Measurements from ENCODE around the gene MBTPS1. TPM values are rescaled to one million over a fixed set of nuclear protein-coding genes. Genes with fewer than 3 reads are reported as not detected.

The MBTPS1 gene
- total RNA-seq, 2 experiments from 2014 or later: 29.6 to 30.2 TPM

DNA sequence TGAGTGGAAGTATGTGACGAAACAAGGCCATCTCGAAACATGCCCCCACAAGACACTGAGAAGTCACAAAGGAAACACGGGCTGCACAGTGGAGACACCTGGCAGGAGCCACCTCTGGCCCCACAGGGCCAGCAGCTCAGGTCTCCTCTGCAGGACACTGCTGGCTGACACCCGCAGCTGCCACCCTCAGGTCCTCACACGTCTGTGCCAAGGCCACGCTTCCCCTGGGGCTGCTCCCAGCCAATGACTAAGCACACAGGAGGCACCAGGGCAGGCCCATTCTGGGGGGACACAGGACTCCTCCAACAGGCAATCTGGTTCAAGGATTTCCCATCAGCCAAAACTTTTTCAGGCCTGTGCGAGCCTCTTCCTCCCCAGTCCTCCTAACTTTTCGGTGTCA lies 36.4 kb downstream of the MBTPS1 start:
- H3K27ac Mint-ChIP-seq: no peak overlapping the region
- H3K4me1 Mint-ChIP-seq: peaks cover 10% of the 10 kb centered on the region
- H3K9me3 Mint-ChIP-seq: no peaks in the 10 kb centered on the region
- no peaks in the 10 kb centered on the region for H3K27me3 Mint-ChIP-seq
- DNase-seq: no peak
- peaks cover 7% of the 10 kb centered on the region for H3K36me3 Mint-ChIP-seq
- no peak overlapping the region for H3K4me3 Mint-ChIP-seq

DNA sequence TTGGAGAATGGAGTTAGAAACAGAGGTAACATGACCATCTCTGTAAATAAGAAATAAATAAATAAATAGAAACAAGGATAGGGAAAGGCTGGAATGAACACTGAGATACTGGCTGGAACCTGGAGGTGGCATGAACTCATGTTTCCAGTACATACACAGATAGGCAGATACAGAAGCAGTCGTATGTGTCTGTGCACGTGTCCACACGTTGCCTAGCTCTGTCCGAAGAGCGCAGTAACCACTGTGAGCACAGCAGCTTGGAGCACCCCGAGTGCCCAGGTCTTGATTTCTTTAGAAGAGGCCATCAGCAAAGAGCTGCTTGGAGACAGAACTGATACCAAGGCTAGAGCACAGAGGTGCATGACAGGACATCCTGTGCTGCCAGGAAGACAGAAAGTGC lies 37.1 kb downstream of the MBTPS1 start:
- Mint-ChIP-seq H3K4me3 (no peak overlapping the region), H3K36me3 (peaks cover 7% of the 10 kb centered on the region), H3K27me3 (no peaks in the 10 kb centered on the region), H3K4me1 (peaks cover 3% of the 10 kb centered on the region), H3K27ac (no peak overlapping the region), H3K9me3 (no peaks in the 10 kb centered on the region)
- no peak for DNase-seq

DNA sequence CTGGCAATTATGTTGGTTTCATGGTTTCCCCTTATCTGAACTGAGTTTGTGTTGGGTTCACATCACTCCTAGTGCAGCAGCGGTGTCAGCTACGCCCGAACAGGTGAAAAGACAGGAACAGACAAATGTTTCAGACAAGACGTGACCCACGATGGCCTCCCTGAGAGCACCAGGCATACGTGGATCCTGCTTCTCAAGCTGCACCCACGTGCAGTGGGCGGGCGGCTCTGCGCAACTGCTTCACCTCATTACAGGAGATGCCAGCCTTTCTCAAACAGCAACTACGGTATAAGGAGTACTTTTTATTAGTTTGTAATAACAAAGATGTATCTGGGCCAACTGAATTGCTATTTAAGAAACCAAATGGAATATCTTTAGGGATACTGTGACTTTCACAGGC lies 41.4 kb downstream of the MBTPS1 start:
- DNase-seq: no peak

DNA sequence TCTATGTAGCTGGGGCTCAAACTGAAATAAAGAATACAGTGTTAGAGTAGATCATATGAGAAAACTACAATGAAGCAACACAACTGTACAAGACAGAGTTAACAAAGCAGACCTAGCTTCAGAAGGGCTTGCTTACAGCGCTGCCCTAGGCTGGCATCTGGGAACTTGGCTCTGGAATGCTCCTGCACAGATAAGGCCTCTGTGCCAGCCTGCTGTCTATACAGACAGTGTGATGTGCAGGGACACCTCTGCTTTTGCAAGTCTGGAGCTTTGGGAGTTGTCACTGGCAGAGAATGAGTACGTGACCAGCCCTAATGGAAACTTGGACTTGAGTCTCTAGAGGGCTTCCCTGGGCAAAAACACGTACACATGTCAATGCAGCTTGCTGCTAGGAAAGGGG lies 42.0 kb downstream of the MBTPS1 start:
- Mint-ChIP-seq H3K4me1 (no peaks in the 10 kb centered on the region), H3K4me3 (no peak overlapping the region), H3K27me3 (no peaks in the 10 kb centered on the region), H3K36me3 (peaks cover 7% of the 10 kb centered on the region), H3K9me3 (no peaks in the 10 kb centered on the region), H3K27ac (no peak overlapping the region)
- DNase-seq: no peak

More for the DNA sequence above, 41.4 kb downstream of the MBTPS1 start:
- Mint-ChIP-seq H3K9me3 (no peaks in the 10 kb centered on the region), H3K4me1 (peaks cover 2% of the 10 kb centered on the region), H3K36me3 (peaks cover 7% of the 10 kb centered on the region), H3K4me3 (no peak overlapping the region), H3K27me3 (no peaks in the 10 kb centered on the region), H3K27ac (no peak overlapping the region)

DNA sequence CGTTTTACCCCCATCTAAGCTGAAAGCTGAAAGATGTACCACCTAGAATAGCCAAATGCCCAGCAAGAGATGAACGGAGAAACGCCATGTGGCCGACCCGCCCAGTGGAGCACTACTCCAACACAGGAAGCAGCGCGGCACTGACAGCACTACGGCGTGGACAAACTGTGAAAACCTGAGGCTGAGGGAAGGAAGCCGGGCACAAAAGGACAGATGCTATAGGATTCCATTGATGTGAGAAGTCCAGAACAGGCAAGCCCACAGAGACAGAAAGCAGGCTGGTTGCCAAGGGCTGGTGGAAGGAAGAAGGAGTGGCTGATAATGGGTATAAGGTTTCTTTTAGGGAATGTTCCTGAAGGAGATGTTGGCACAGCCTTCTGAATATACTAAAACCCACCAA lies 44.7 kb downstream of the MBTPS1 start:
- H3K4me1 Mint-ChIP-seq: no peaks in the 10 kb centered on the region
- no peaks in the 10 kb centered on the region for H3K27me3 Mint-ChIP-seq
- H3K27ac Mint-ChIP-seq: no peak overlapping the region
- H3K36me3 Mint-ChIP-seq: peaks cover 17% of the 10 kb centered on the region
- no peaks in the 10 kb centered on the region for H3K9me3 Mint-ChIP-seq
- H3K4me3 Mint-ChIP-seq: no peak overlapping the region
- no peak for DNase-seq

DNA sequence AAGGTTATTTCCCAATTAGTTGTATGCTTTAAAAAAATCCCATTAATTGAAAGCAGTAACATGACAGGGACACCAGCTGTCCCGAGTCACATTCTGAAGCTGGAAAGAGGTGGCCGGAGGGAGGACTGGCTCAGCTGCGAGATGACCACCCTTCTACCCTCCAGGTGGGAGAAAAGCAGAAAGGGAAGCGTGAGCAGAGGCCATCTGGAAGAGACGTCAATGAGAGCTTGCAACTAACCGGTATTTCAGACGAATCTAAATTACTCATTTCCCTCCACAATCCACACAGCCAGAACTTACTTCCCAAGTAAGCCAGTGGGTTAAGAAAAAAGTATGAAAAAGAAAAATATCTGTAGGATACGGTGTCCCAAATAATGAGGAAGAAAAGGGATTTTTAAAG lies 45.6 kb downstream of the MBTPS1 start:
- H3K27ac Mint-ChIP-seq: no peak overlapping the region
- H3K27me3 Mint-ChIP-seq: no peaks in the 10 kb centered on the region
- peaks cover 18% of the 10 kb centered on the region for H3K36me3 Mint-ChIP-seq

DNA sequence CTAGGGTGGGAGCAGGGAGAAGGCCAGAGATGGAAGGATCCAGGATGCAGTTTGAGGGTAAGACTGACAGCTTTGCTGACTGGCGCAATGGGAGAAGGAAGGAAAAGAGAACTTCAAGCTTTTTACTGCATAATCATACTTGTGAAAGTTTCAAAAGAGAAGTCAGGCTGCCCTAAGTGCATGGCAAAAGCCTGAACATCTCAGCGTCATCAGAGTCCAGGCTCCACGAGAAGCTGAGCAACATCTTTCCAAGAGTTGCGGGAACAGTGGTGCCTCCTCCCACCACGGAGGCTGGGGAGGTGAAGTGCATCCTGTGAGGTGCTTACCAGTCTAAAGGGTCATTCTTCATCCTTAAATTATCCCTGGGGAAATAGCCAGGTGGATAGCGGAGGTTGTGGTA lies 47.2 kb downstream of the MBTPS1 start:
- H3K36me3 Mint-ChIP-seq: peaks cover 18% of the 10 kb centered on the region
- H3K4me3 Mint-ChIP-seq: no peak overlapping the region
- H3K4me1 Mint-ChIP-seq: no peaks in the 10 kb centered on the region
- no peaks in the 10 kb centered on the region for H3K9me3 Mint-ChIP-seq
- H3K27me3 Mint-ChIP-seq: no peaks in the 10 kb centered on the region
- H3K27ac Mint-ChIP-seq: no peak overlapping the region
- DNase-seq: no peak

More for the DNA sequence above, 45.6 kb downstream of the MBTPS1 start:
- Mint-ChIP-seq H3K9me3 (no peaks in the 10 kb centered on the region), H3K4me1 (no peaks in the 10 kb centered on the region), H3K4me3 (no peak overlapping the region)
- no peak for DNase-seq

DNA sequence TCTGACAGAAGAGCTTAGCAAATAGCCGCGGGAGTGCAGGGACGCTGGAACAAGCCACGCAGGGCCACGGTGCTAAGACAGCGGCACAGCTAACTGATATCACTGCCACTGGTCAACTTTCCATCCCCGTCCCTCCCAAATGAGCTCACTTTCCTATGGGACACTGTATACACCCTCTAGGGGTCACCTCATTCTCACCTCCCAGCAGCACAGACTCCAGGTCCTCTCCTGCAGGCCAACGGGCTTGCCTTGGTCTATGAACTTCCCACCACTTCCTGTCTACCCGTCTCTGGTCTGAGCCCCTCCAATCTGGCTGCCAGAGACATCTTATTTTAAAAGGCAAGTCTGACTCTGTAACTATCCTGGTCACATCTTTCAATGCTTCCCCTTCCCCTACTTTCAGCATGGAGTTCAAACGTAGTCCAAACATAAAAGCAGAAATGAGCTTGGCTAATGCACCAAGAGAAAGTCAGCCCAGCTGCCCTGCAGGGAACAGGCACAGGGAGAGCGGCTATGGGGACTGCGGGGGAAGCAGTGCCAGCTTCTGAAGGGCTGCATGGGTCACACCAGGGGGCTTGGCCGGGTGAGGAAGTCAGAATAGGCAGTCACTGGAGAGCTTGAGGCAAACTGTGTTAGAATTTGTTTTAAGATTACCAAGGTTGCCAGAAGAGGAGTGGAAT lies 47.8 kb downstream of the MBTPS1 start:
- DNase-seq: no peak
- Mint-ChIP-seq H3K4me3 (no peak overlapping the region), H3K27ac (no peak overlapping the region), H3K36me3 (peaks cover 20% of the 10 kb centered on the region), H3K9me3 (no peaks in the 10 kb centered on the region), H3K27me3 (no peaks in the 10 kb centered on the region), H3K4me1 (no peaks in the 10 kb centered on the region)

DNA sequence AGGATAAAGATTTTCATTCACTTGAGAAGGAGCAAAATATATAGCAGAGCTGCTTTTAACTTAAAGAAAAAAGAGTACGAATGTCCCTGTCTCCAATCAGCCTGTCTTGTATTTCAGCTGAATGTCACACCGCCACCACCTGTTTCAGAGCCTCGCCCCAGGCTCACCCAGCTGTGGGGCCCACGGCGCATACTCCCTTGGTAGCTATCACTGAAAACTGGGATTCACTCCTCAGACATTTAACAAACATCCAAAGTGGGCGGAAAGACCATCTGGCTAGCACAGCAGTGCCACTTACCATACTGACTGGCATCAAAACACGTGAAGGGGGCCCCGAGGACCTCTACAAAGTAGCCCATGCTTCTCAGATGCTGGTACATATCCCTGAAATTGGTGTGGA lies 48.7 kb downstream of the MBTPS1 start:
- Mint-ChIP-seq H3K27me3 (no peaks in the 10 kb centered on the region), H3K36me3 (peaks cover 24% of the 10 kb centered on the region), H3K27ac (no peak overlapping the region), H3K4me1 (peaks cover 2% of the 10 kb centered on the region), H3K9me3 (no peaks in the 10 kb centered on the region), H3K4me3 (no peak overlapping the region)
- DNase-seq: no peak

DNA sequence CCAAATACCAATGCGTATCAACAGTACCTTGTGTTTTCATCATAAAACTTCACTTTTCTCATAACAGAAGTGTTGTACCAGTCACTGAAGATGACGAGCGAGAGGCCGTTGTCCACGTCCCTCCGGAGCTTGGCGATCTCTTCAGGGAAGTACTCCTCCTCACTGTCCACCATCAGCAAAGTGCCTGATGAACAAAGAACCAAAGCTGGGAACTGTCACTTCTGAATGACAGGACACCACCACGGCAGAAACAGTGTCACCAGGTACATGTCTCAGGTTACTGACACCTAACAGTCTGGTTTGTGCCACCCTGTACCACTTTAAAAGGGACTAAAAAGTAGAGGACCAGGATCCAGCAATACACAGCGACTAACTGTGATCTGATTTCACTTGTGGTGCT lies 49.1 kb downstream of the MBTPS1 start:
- H3K27me3 Mint-ChIP-seq: no peaks in the 10 kb centered on the region
- peaks cover 6% of the 10 kb centered on the region for H3K4me1 Mint-ChIP-seq
- H3K9me3 Mint-ChIP-seq: no peaks in the 10 kb centered on the region
- H3K27ac Mint-ChIP-seq: no peak overlapping the region
- H3K36me3 Mint-ChIP-seq: peaks cover 27% of the 10 kb centered on the region
- no peak overlapping the region for H3K4me3 Mint-ChIP-seq
- no peak for DNase-seq

DNA sequence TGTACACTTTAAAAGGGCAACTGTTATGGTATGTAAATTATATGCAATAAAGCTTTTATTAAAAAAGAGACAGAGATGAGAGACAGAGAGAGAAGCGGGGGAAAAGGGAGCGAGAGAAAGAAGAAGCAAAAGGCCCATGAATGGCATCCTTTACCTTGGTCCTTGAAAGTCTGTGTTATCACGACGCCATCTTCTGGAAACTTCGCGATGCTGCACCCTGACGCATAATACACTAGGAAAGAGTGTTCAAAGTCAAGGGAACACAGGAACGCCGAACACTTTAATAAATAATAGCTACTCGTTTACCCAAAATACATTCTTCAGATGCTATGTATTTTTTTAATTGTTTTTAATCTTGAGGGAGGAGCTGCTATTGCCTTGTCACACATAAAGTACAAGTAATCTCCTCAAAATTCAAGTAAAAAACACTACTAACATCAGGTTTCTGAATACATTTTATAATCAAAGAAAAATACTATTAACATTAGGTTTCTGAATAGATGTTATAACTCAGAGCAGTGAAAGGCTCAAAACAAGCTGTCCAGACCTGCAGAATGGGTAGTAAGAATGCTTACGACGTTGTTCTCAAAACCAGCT lies 51.1 kb downstream of the MBTPS1 start:
- no peak overlapping the region for H3K4me3 Mint-ChIP-seq
- no peak overlapping the region for H3K27ac Mint-ChIP-seq
- peaks cover 23% of the 10 kb centered on the region for H3K36me3 Mint-ChIP-seq
- H3K4me1 Mint-ChIP-seq: peaks cover 6% of the 10 kb centered on the region
- no peak for DNase-seq
- no peaks in the 10 kb centered on the region for H3K27me3 Mint-ChIP-seq
- H3K9me3 Mint-ChIP-seq: no peaks in the 10 kb centered on the region

DNA sequence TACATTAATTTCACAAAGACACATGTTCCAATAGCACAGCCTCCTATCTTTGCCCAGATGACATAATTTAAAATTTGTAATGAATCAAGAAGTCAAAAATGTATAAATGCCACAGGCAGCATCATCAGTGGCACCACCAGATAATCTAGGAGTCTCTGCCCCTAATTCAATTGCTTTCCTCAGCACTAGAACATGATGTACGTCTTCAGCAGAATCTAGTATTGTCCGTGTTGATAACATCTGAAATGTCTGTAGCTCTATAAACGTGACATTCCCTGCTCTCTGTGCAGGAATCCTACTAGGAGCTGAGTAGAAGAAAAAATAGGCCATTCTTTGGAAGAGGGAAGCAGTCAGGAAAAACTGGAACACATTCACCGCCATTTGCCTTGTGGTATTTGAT lies 52.8 kb downstream of the MBTPS1 start:
- H3K9me3 Mint-ChIP-seq: no peaks in the 10 kb centered on the region
- H3K27me3 Mint-ChIP-seq: no peaks in the 10 kb centered on the region
- no peak for DNase-seq
- H3K4me1 Mint-ChIP-seq: peaks cover 6% of the 10 kb centered on the region
- H3K36me3 Mint-ChIP-seq: peaks cover 17% of the 10 kb centered on the region
- no peak overlapping the region for H3K27ac Mint-ChIP-seq
- no peak overlapping the region for H3K4me3 Mint-ChIP-seq

DNA sequence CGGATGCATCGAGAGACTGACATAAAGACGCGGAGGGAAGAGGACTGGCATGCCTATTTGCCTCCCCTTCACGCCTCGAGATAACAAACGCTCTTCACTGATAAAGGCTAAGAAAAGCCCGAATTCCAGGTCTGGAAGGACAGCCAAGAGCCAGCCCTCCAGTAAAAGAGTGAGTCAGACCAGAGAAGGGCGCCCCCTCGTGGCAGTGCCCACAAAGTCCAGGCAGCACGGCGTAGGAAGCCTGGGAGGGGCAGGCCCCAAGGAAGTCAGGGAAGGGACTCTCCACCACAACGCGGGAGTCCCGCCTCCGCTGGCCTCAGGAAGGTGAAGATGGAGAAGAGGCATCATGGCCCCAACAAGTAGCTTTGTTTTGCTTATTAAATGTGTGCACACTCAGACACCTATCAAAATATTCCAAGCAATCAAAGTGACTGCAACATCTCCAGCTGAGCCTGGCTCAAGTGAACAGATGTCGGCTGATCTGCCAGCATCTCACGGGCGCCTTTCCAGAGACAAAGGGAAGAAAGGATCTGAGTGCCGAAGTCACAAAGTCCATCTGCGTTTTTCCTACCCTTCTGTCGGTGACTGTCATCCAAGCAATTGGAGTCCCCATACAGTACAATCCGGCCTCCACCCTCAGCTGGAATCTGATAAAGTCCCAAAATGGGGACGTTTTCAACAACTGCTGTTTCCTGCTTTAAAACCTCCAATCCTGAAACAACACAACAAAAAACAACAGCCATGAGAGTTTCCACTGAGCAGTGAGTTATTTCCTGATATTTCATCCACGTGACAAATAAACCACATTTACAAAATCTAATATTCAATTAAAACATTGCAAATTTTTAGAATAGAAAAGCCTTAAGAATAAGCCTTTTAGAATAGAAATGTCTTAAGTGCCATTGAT lies 53.8 kb downstream of the MBTPS1 start:
- peaks cover 6% of the 10 kb centered on the region for H3K4me1 Mint-ChIP-seq
- peak overlapping the region; percentile 63 for H3K27ac Mint-ChIP-seq
- no peaks in the 10 kb centered on the region for H3K9me3 Mint-ChIP-seq

DNA sequence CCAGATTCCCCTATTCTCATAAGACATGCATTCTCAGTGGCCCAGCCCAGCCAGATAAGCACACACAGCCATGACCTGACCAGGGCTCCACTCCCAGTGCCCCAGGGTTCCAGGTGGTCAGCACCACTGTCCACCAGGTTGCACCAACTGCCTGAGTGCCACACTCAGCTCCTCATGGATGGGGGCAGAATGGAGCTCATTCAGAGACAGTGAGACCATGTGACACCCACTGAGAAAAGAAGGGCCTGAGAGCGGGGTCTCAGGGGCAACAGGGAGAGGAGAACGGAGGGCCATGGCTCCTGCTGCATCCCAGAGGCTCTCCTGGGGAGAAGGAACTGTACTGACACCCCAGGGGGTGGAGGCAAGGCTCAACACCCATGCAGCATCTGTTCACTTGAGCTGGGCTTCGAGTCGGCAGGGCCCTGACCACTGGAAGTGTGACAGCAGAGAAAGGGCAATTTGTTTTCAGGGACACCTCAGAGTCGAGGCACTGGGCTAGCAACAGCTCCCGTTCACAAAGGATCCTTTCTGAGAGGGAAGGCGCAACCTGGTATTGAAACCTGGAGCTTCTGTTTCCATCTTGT lies 55.4 kb downstream of the MBTPS1 start:
- H3K36me3 Mint-ChIP-seq: peaks cover 13% of the 10 kb centered on the region
- no peak overlapping the region for H3K27ac Mint-ChIP-seq
- H3K4me3 Mint-ChIP-seq: no peak overlapping the region

More for the DNA sequence above, 53.8 kb downstream of the MBTPS1 start:
- Mint-ChIP-seq H3K36me3 (peaks cover 14% of the 10 kb centered on the region), H3K4me3 (no peak overlapping the region), H3K27me3 (no peaks in the 10 kb centered on the region)
- peak; percentile 68 for DNase-seq

More for the DNA sequence above, 55.4 kb downstream of the MBTPS1 start:
- Mint-ChIP-seq H3K4me1 (peaks cover 6% of the 10 kb centered on the region), H3K27me3 (no peaks in the 10 kb centered on the region), H3K9me3 (no peaks in the 10 kb centered on the region)
- DNase-seq: no peak
